BJ (cell line): ENCODE measurements around the gene FUOM. TPM values are rescaled to one million over a fixed set of nuclear protein-coding genes. Genes with fewer than 3 reads are reported as not detected.
"Not testable (repeated sequence)": the region's sequence is repeated elsewhere in the genome, so short reads cannot be mapped to it uniquely, and the experiment has no call there.

Experiments used
- CTCF ChIA-PET: fragments of 350-600 bp; formaldehyde crosslinking; extraction: SDS; loops from one replicate; lab custom pipeline; 2021; ENCODE audit warnings: antibody characterized with exemption, inconsistent platforms; lab: Yijun Ruan, JAX
- POLR2A ChIA-PET: fragments of 300-600 bp; sonication (Branson Sonifier 250); formaldehyde crosslinking; extraction: SDS; loops from one replicate; lab custom pipeline; 2021; ENCODE audit warnings: antibody characterized with exemption; lab: Charles Lee
- DNase-seq: peaks from one replicate; pipeline ENCODE4 v3.0.0-alpha.2; 2011; ENCODE audit warnings: low read depth
- H3K27me3 ChIP-seq: 2 replicates; pipeline ENCODE4 v1.6.0; 2011; ENCODE audit warnings: low read length; ENCODE audit not compliant: control insufficient read depth, insufficient read depth
- H3K36me3 ChIP-seq: 2 replicates; pipeline ENCODE4 v1.5.1; 2011; ENCODE audit warnings: low read length; ENCODE audit not compliant: control insufficient read depth, insufficient read depth
- H3K4me3 ChIP-seq: 2 replicates; pipeline ENCODE4 v1.5.1; 2011; ENCODE audit warnings: low read depth, mild to moderate bottlenecking, control low read depth, low read length
- CTCF ChIP-seq: IDR thresholded peaks from 2 replicates; pipeline ENCODE4 v1.5.1; 2011; ENCODE audit warnings: low read depth, mild to moderate bottlenecking, control low read depth, inconsistent platforms, low read length, moderate library complexity; ENCODE audit not compliant: insufficient read depth
- polyA plus RNA-seq: library from polyadenylated mRNA; depleted of rRNA; stranded (reverse); fragments of >200 nt; gene quantifications from 2 replicates; pipeline ENCODE4 v1.2.3, GENCODE V29; 2011

The FUOM gene
- polyA plus RNA-seq, 1 experiment: 49.8 TPM

GRCh38 chr10:133368153-133368552, 10.3 kb upstream of the FUOM start:
- no peaks in the 10 kb centered on the region for H3K27me3 ChIP-seq
- peaks cover 38% of the 10 kb centered on the region for H3K36me3 ChIP-seq
- DNase-seq: no peak
- TF ChIP-seq CTCF: no peak
- no peak overlapping the region for H3K4me3 ChIP-seq
- ChIA-PET CTCF (no interaction called here), POLR2A (no interaction called here)

- H3K27me3 ChIP-seq, CTCF ChIA-PET, DNase-seq, H3K4me3 ChIP-seq, POLR2A ChIA-PET: not testable (repeated sequence)
- H3K36me3 ChIP-seq: peaks cover 38% of the 10 kb centered on the region
Observed at GRCh38 chr10:133367461-133367860, 9.6 kb upstream of the FUOM start.

- no peak for TF ChIP-seq CTCF
- H3K4me3 ChIP-seq: no peak overlapping the region
- no peaks in the 10 kb centered on the region for H3K27me3 ChIP-seq
- ChIA-PET POLR2A (no interaction called here), CTCF (no interaction called here)
- no peak for DNase-seq
- peaks cover 38% of the 10 kb centered on the region for H3K36me3 ChIP-seq
Observed at GRCh38 chr10:133366751-133367150, 8.9 kb upstream of the FUOM start.

- CTCF ChIA-PET: no interaction called here
- POLR2A ChIA-PET: no interaction called here
- DNase-seq: no peak
- Histone ChIP-seq H3K36me3 (peaks cover 35% of the 10 kb centered on the region), H3K27me3 (no peaks in the 10 kb centered on the region), H3K4me3 (no peak overlapping the region)
- no peak for TF ChIP-seq CTCF
Observed at GRCh38 chr10:133366130-133366478, 8.3 kb upstream of the FUOM start.

GRCh38 chr10:133365461-133366129, 7.8 kb upstream of the FUOM start:
- TF ChIP-seq CTCF: no peak
- ChIA-PET CTCF (no interaction called here), POLR2A (no interaction called here)
- no peaks in the 10 kb centered on the region for H3K27me3 ChIP-seq
- no peak overlapping the region for H3K4me3 ChIP-seq
- peaks cover 34% of the 10 kb centered on the region for H3K36me3 ChIP-seq
- DNase-seq: no peak

GRCh38 chr10:133364645-133365431, 7.0 kb upstream of the FUOM start:
- CTCF ChIA-PET: no interaction called here
- POLR2A ChIA-PET: no interaction called here
- DNase-seq: no peak
- Histone ChIP-seq H3K27me3 (no peaks in the 10 kb centered on the region), H3K4me3 (no peak overlapping the region), H3K36me3 (peaks cover 28% of the 10 kb centered on the region)
- TF ChIP-seq CTCF: no peak
